Loucy (cell line): ENCODE data around the gene NOTCH3.

ENCODE experiments used
- H2AFZ ChIP-seq: fragments of 200-600 bp; sonication (generic); 2 replicates; pipeline ENCODE4 v1.6.0; 2016; ENCODE audit warnings: antibody characterized with exemption, mild to moderate bottlenecking, low read length, moderate library complexity
- H3F3A ChIP-seq: fragments of 200-600 bp; 2 replicates; pipeline ENCODE4 v1.6.0; 2016; ENCODE audit warnings: antibody characterized with exemption, low read depth, mild to moderate bottlenecking
- H3K27me3 ChIP-seq: fragments of 200-600 bp; sonication (generic); 2 replicates; pipeline ENCODE4 v1.6.1; 2014; ENCODE audit warnings: low read length, mild to moderate bottlenecking; ENCODE audit not compliant: insufficient read depth, poor library complexity, severe bottlenecking
- H3K36me3 ChIP-seq: fragments of 200-600 bp; sonication (generic); 2 replicates; pipeline ENCODE4 v1.6.1; 2016; ENCODE audit warnings: low read length; ENCODE audit not compliant: insufficient read depth
- H3K4me1 ChIP-seq: fragments of 200-600 bp; sonication (generic); 2 replicates; pipeline ENCODE4 v1.5.1; 2014; ENCODE audit warnings: low read length, mild to moderate bottlenecking; ENCODE audit not compliant: insufficient read depth, poor library complexity, severe bottlenecking
- H3K4me2 ChIP-seq: fragments of 200-600 bp; sonication (generic); 2 replicates; pipeline ENCODE4 v1.6.0; 2014; ENCODE audit warnings: antibody characterized with exemption, low read length, low read depth, mild to moderate bottlenecking; ENCODE audit not compliant: poor library complexity, severe bottlenecking
- H3K4me3 ChIP-seq: fragments of 200-600 bp; sonication (generic); 2 replicates; pipeline ENCODE4 v1.5.1; 2014; ENCODE audit warnings: low read length, mild to moderate bottlenecking, mixed read lengths; ENCODE audit not compliant: poor library complexity, severe bottlenecking
- H3K79me2 ChIP-seq: fragments of 200-600 bp; sonication (generic); 2 replicates; pipeline ENCODE4 v1.6.1; 2014; ENCODE audit warnings: low read length; ENCODE audit not compliant: insufficient read depth
- H3K9ac ChIP-seq: fragments of 200-600 bp; sonication (generic); 2 replicates; pipeline ENCODE4 v1.6.0; 2014; ENCODE audit warnings: mild to moderate bottlenecking, low read depth, low read length, moderate library complexity; ENCODE audit not compliant: poor library complexity, severe bottlenecking
- H3K9me2 ChIP-seq: fragments of 200-600 bp; sonication (generic); replicated peaks from 2 replicates; pipeline ENCODE4 v1.6.1; 2016; ENCODE audit warnings: low read depth, low read length, mixed read lengths
- H3K9me3 ChIP-seq: fragments of 200-600 bp; sonication (generic); 2 replicates; pipeline ENCODE4 v1.6.1; 2014; ENCODE audit warnings: mild to moderate bottlenecking, antibody characterized with exemption, low read length, low read depth; ENCODE audit not compliant: insufficient read depth
- H4K20me1 ChIP-seq: fragments of 200-600 bp; sonication (generic); 2 replicates; pipeline ENCODE4 v1.6.0; 2014; ENCODE audit warnings: antibody characterized with exemption, low read length, mild to moderate bottlenecking; ENCODE audit not compliant: insufficient read depth, poor library complexity, severe bottlenecking
- EZH2phosphoT487 ChIP-seq: fragments of 200-600 bp; IDR thresholded peaks from 2 replicates; pipeline ENCODE4 v1.6.1; 2018; ENCODE audit warnings: antibody characterized with exemption, mild to moderate bottlenecking, moderate library complexity, borderline replicate concordance
- TF ChIP-seq, protein P1 (sequence below): fragments of 200-600 bp; sonication (generic); conservative IDR thresholded peaks from 2 replicates; pipeline ENCODE4 v1.5.1; 2014; ENCODE audit warnings: mild to moderate bottlenecking, antibody characterized with exemption, low read length

NOTCH3 gene

DNA sequence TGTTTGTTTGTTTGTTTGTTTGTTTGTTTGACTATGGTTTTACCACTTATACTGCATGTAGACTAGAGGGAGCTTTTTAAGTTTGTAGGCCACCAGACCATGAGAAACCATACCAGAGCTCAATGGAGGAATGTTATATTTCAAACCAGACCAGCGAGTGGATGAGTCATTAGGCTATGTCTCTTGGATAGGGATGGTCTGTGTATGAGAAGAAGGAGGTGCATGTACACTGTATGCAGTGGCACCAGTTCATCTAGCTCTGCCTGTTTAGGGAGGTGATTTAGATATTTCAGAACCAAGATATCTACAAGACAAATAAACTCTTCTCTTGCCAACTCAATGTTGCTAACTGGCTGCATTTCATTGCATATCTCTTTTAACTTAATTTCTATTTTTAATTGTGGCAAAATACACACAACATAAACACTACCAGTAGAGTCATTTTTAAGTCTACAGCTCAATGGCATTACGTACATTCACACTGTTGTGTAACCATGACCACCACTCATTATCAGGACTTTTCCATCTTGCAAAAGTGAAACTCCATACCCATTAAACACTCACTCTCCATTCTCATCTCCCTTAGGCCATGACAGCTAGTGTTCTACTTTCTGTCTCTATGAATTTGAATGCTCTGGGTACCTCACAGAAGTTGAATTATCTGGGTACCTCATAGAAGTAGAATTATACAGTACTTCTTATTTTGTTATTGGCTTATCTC, 64.4 kb downstream of the NOTCH3 start:
- Histone ChIP-seq H2AFZ (no peak overlapping the region), H4K20me1 (no peaks in the 10 kb centered on the region), H3K9me3 (no peaks in the 10 kb centered on the region), H3K9ac (no peak overlapping the region), H3K4me2 (no peak overlapping the region), H3K9me2 (no peaks in the 10 kb centered on the region), H3K4me1 (no peaks in the 10 kb centered on the region), H3K27me3 (no peaks in the 10 kb centered on the region), H3F3A (no peaks in the 10 kb centered on the region), H3K4me3 (no peak overlapping the region), H3K79me2 (no peaks in the 10 kb centered on the region), H3K36me3 (no peaks in the 10 kb centered on the region)
- TF ChIP-seq, protein P1, sequence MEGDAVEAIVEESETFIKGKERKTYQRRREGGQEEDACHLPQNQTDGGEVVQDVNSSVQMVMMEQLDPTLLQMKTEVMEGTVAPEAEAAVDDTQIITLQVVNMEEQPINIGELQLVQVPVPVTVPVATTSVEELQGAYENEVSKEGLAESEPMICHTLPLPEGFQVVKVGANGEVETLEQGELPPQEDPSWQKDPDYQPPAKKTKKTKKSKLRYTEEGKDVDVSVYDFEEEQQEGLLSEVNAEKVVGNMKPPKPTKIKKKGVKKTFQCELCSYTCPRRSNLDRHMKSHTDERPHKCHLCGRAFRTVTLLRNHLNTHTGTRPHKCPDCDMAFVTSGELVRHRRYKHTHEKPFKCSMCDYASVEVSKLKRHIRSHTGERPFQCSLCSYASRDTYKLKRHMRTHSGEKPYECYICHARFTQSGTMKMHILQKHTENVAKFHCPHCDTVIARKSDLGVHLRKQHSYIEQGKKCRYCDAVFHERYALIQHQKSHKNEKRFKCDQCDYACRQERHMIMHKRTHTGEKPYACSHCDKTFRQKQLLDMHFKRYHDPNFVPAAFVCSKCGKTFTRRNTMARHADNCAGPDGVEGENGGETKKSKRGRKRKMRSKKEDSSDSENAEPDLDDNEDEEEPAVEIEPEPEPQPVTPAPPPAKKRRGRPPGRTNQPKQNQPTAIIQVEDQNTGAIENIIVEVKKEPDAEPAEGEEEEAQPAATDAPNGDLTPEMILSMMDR, result no peak
- TF ChIP-seq EZH2phosphoT487, result no peak

DNA sequence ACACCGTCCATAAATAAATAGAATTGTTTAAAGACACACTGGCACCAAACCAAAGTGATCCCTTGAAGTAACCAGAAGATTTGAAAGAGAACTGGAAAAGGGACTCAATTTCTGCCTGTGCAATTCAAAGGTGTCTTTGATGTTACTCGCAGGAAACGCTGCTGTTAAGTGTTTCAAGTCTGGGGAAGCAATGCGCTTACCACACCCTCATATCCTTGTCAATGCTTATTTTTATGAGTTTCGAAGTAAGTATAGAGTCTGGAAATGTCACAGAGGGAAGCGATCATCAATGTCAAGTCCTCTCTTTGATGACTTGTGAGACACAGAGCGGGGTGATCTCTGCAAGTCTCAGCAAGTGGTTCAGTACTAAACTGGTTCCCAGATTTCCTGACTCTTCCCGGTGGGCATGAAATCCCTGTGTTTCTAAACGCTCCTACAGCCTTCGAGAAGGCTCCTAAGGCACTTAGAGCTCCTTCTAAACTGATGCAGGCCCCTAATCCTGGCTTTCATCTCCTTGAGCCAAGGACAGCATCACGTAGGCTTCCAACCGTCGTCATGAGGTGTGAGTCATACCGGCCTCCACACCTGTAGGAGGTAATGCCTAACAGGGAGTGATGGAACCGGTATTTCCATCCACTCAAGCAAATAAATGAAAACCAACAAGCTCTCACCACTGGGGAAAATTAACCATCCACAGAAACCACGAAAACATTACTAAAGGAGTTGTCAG, 70.8 kb downstream of the NOTCH3 start:
- H3K4me1 ChIP-seq, result peaks cover 19% of the 10 kb centered on the region
- no peaks in the 10 kb centered on the region for H3K9me3 ChIP-seq
- no peaks in the 10 kb centered on the region for H4K20me1 ChIP-seq
- TF ChIP-seq, protein P1, result no peak
- no peak for TF ChIP-seq EZH2phosphoT487
- no peak overlapping the region for H2AFZ ChIP-seq
- H3K9ac ChIP-seq, result no peak overlapping the region
- H3K9me2 ChIP-seq, result no peaks in the 10 kb centered on the region
- peak overlapping the region; percentile 62 for H3K4me2 ChIP-seq
- no peaks in the 10 kb centered on the region for H3K79me2 ChIP-seq
- H3F3A ChIP-seq, result no peaks in the 10 kb centered on the region
- peak overlapping the region; percentile 39 for H3K4me3 ChIP-seq
- no peaks in the 10 kb centered on the region for H3K36me3 ChIP-seq
- H3K27me3 ChIP-seq, result no peaks in the 10 kb centered on the region

DNA sequence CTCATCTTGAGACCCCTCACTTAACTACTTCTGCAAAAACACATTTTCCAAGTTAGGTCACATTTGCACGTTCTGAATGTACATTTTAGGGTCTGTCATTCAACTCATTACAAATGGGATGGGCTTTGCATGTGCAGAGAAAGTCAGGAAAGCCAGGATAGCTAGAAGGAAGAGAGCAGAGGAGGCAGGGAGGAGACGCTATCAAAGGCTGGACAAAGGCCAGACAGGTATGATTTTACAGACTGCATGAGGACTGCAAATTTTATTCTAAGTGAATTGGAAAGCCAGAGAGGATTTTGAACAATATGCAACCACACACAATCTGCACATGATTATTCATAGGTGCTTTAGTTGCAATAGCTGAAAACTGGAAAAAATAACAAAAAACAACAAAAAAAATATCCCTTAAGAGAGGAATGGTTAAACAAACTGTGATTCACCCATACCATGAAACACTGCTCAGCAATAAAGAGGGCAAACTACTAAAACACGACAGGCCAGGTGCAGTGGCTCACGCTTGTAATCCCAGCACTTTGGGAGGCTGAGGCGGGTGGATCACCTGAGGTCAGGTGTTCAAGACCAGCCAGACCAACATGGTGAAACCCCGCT, 72.5 kb downstream of the NOTCH3 start:
- TF ChIP-seq, protein P1, result no peak
- no peak for TF ChIP-seq EZH2phosphoT487
- Histone ChIP-seq H3K4me1 (peaks cover 28% of the 10 kb centered on the region), H3K9me2 (no peaks in the 10 kb centered on the region)

More for the DNA sequence above, 72.5 kb downstream of the NOTCH3 start:
- Histone ChIP-seq H4K20me1 (peaks cover 5% of the 10 kb centered on the region), H2AFZ (0 out of 2 replicates have a peak overlapping the region, but pooled peaks have one; percentile 28), H3K36me3 (no peaks in the 10 kb centered on the region), H3K4me2 (no peak overlapping the region), H3F3A (no peaks in the 10 kb centered on the region), H3K9me3 (no peaks in the 10 kb centered on the region), H3K27me3 (no peaks in the 10 kb centered on the region), H3K4me3 (no peak overlapping the region), H3K9ac (no peak overlapping the region), H3K79me2 (peaks cover 17% of the 10 kb centered on the region)
